HCT116 (cell line): Measurements from ENCODE around the gene LRRC15.

Experiments used
- CTCF ChIP-seq, 3 experiments: fragments of 200-600 bp in 1 of 3; sonication (generic) in 1 of 3; IDR thresholded peaks in 2 of 3; conservative IDR thresholded peaks in 1 of 3; 2 replicates each; pipeline ENCODE4 v1.5.1; 2012 to 2017; ENCODE audit warnings: low read depth in 2 of 3, low read length in 2 of 3, antibody characterized with exemption in 1 of 3, borderline replicate concordance in 1 of 3, control low read depth in 1 of 3, mild to moderate bottlenecking in 1 of 3, mixed read lengths in 1 of 3, mixed run types in 1 of 3, moderate library complexity in 1 of 3; ENCODE audit not compliant: insufficient read depth in 1 of 3
- POLR2A ChIP-seq: IDR thresholded peaks from 2 replicates; pipeline ENCODE4 v1.7.0; 2011; ENCODE audit warnings: borderline replicate concordance; ENCODE audit not compliant: insufficient read depth, insufficient read length; ENCODE audit errors: extremely low read depth
- POLR2AphosphoS5 ChIP-seq: IDR thresholded peaks from 2 replicates; pipeline ENCODE4 v1.6.1; 2011; ENCODE audit warnings: mild to moderate bottlenecking, low read depth, low read length, moderate library complexity
- TCF7L2 ChIP-seq: IDR thresholded peaks from 2 replicates; pipeline ENCODE4 v1.7.0; 2011; ENCODE audit warnings: borderline replicate concordance, inconsistent platforms; ENCODE audit not compliant: insufficient read depth, insufficient read length; ENCODE audit errors: extremely low read depth
- TF ChIP-seq, protein P1 (sequence below): IDR thresholded peaks from 2 replicates; pipeline ENCODE4 v1.6.1; 2012

- TF ChIP-seq CTCF (IDR thresholded peaks at IDR 0.05 in 2 of 3, conservative IDR thresholded peaks at IDR 0.05 in 1 of 3; ENCODE audit: borderline replicate concordance in 1 of 3, insufficient read depth in 1 of 3, low read depth in 2 of 3, low read length in 2 of 3) (no peak), POLR2A (no peak), POLR2AphosphoS5 (no peak), TCF7L2 (no peak)
- TF ChIP-seq, protein P1, sequence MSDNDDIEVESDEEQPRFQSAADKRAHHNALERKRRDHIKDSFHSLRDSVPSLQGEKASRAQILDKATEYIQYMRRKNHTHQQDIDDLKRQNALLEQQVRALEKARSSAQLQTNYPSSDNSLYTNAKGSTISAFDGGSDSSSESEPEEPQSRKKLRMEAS, result no peak
Observed at GRCh38 chr3:194357681-194358080, 11.9 kb downstream of the LRRC15 start.
